Tibial nerve (tissue), 4 donors: ENCODE measurements around the gene SLC23A2.
A peak's percentile ranks its signal among the peaks of the same experiment; 100 is the strongest.

ENCODE experiments used
- CTCF ChIP-seq, 5 experiments: fragments of 200-600 bp in 3 of 5; fragments of 450-650 bp in 2 of 5; sonication (generic) in 3 of 5; IDR thresholded peaks; one replicate each; pipeline ENCODE4 v1.5.1; 2016 to 2019; ENCODE audit warnings: antibody characterized with exemption in 5 of 5, mild to moderate bottlenecking in 3 of 5, moderate library complexity in 2 of 5
- EP300 ChIP-seq, 2 donors: sonication (generic); formaldehyde crosslinking; IDR thresholded peaks; one replicate each; pipeline ENCODE4 v1.6.1; 2017; ENCODE audit warnings: antibody characterized with exemption in 2 of 2, mild to moderate bottlenecking in 1 of 2
- POLR2A ChIP-seq, 2 donors: fragments of 450-650 bp; IDR thresholded peaks; one replicate each; pipeline ENCODE4 v1.6.1; 2017; ENCODE audit warnings: antibody characterized with exemption in 2 of 2, mild to moderate bottlenecking in 2 of 2, moderate library complexity in 2 of 2

- no peak for TF ChIP-seq POLR2A (IDR thresholded peaks at IDR 0.05)
- TF ChIP-seq CTCF (IDR thresholded peaks at IDR 0.05): peak; percentile 43 to 79 (median 65)
- peak in 1 of 2 donors; percentile 11 for TF ChIP-seq EP300 (IDR thresholded peaks at IDR 0.05)
Observed at GRCh38 chr20:4949833-4950178, 51.5 kb downstream of the SLC23A2 start.
